SK-N-MC (cell line): ENCODE measurements around the gene SIN3A.

Source experiments
- DNase-seq: peaks from one replicate; pipeline ENCODE4 v3.0.0-alpha.2; 2011; ENCODE audit warnings: low read depth, low spot score
- H3K27ac ChIP-seq: fragments of 200-600 bp; sonication (generic); 2 replicates; pipeline ENCODE4 v1.5.1; 2016; ENCODE audit warnings: mixed run types
- H3K36me3 ChIP-seq: fragments of 200-600 bp; sonication (generic); 2 replicates; pipeline ENCODE4 v1.6.1; 2017; ENCODE audit warnings: antibody characterized with exemption, low read length, mixed read lengths; ENCODE audit not compliant: insufficient read depth
- H3K4me3 ChIP-seq: fragments of 200-600 bp; sonication (generic); 2 replicates; pipeline ENCODE4 v1.5.1; 2016
- H3K9ac ChIP-seq: fragments of 200-600 bp; sonication (generic); 2 replicates; pipeline ENCODE4 v1.8.0; 2017; ENCODE audit warnings: mixed run types, mixed read lengths; ENCODE audit not compliant: insufficient read length
- H3K9me3 ChIP-seq: fragments of 200-600 bp; sonication (generic); 2 replicates; pipeline ENCODE4 v1.6.1; 2017; ENCODE audit warnings: low read depth, mild to moderate bottlenecking, antibody characterized with exemption, low read length, moderate library complexity, mixed read lengths
- EZH2 ChIP-seq: fragments of 200-600 bp; sonication (generic); IDR thresholded peaks from one replicate; pipeline ENCODE4 v1.6.1; 2017; ENCODE audit warnings: antibody characterized with exemption
- FOXP2 ChIP-seq: optimal IDR thresholded peaks from 2 replicates; pipeline ENCODE3; 2011; ENCODE audit warnings: mild to moderate bottlenecking, moderate library complexity; ENCODE audit not compliant: insufficient read depth; ENCODE audit errors: extremely low read length, control extremely low read depth
- POLR2AphosphoS5 ChIP-seq: IDR thresholded peaks from 2 replicates; pipeline ENCODE4 v1.6.1; 2012; ENCODE audit warnings: mild to moderate bottlenecking, low read depth, low read length, borderline replicate concordance

SIN3A gene

DNA sequence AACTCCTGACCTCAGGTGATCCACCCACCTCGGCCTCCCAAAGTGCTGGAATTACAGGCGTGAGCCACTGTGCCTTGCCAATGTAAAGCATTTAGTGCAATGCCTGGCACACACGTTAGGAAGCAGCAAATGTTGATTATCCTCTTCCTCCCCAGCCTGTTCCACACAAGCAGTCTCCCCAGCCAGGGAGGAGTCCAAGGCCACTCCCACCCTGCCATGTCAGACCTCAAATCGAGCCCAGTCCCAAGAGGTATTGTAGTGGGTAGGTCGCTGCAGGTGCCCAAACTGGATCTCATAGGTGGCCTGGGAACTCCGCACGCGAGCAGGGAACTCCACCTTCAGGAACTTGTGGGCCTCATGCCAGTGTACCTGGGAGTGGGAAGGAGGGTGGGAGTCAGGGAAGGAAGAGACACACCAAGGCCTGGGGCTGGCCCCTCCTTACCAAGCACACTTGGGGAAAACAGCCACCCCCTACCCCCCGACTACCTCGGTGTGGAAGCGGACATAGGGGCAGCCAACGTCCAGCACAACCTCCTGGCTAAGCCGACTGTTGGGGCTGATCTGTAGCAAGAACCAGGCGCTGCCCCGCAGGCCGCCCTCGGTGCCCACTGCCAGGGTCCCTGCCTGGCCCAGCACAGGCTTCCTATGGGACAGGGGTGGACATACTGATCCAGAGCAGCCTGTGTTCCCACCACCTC is 93.4 kb downstream of the SIN3A start:
- Histone ChIP-seq H3K9ac (no peak overlapping the region), H3K36me3 (no peaks in the 10 kb centered on the region), H3K9me3 (no peaks in the 10 kb centered on the region), H3K4me3 (no peak overlapping the region), H3K27ac (no peak overlapping the region)
- no peak for TF ChIP-seq FOXP2
- no peak for TF ChIP-seq POLR2AphosphoS5
- TF ChIP-seq EZH2: no peak
- no peak for DNase-seq

DNA sequence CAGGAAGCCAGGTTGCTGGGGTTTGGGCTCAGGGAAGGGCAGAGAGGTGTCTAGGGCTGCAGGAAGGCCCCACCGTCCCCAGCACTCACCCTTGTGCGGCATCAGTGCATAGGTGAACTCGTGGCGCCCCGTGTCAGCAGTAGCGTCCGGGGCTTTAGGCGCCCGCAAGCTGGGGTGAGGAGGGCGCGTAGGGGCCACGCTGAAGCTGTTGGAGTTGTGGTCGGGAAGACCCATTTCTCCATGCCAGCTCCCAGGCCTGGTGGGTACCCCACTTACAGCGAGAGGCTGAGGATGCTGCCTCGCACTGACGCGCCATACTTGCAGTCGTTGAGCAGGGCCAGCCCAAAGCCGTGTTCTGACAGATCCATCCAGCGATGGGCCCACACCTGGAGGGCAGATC is 95.0 kb downstream of the SIN3A start:
- Histone ChIP-seq H3K36me3 (no peaks in the 10 kb centered on the region), H3K9ac (no peak overlapping the region), H3K9me3 (no peaks in the 10 kb centered on the region), H3K4me3 (no peak overlapping the region), H3K27ac (no peak overlapping the region)
- TF ChIP-seq EZH2 (no peak), FOXP2 (no peak), POLR2AphosphoS5 (no peak)
- DNase-seq: no peak

GRCh38 chr15:75356006-75356405 is 95.5 kb downstream of the SIN3A start:
- Histone ChIP-seq H3K36me3 (no peaks in the 10 kb centered on the region), H3K27ac (no peak overlapping the region), H3K9me3 (no peaks in the 10 kb centered on the region), H3K4me3 (no peak overlapping the region), H3K9ac (no peak overlapping the region)
- TF ChIP-seq FOXP2 (no peak), EZH2 (no peak), POLR2AphosphoS5 (no peak)
- no peak for DNase-seq

DNA sequence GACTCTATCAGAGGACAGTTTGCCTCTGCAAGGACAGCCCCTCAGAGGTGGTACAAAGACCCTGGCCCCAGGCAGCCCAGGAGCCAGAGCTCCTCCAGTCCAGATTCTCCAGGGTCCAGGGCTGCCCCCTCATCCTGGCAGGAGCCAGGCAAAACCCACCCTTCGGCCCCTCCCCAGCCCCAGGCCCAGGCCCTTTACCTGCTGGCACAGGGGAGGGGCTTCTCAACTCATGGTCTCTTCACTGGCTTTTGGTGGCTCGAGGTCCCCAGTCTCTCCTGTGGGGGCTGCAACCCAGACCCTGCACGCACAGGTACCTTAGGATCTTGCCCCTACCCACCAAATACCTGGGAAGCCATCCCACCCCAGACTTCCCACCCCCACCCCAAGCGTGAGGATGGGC is 96.1 kb downstream of the SIN3A start:
- TF ChIP-seq EZH2 (no peak), FOXP2 (no peak), POLR2AphosphoS5 (no peak)
- no peak for DNase-seq
- H3K36me3 ChIP-seq: no peaks in the 10 kb centered on the region
- H3K27ac ChIP-seq: no peak overlapping the region
- H3K9ac ChIP-seq: no peak overlapping the region
- H3K9me3 ChIP-seq: no peaks in the 10 kb centered on the region
- no peak overlapping the region for H3K4me3 ChIP-seq

GRCh38 chr15:75354454-75354853 is 97.0 kb downstream of the SIN3A start:
- H3K27ac ChIP-seq: no peak overlapping the region
- no peaks in the 10 kb centered on the region for H3K36me3 ChIP-seq
- H3K9ac ChIP-seq: no peak overlapping the region
- no peak overlapping the region for H3K4me3 ChIP-seq
- H3K9me3 ChIP-seq: no peaks in the 10 kb centered on the region
- DNase-seq: no peak
- TF ChIP-seq POLR2AphosphoS5 (no peak), FOXP2 (no peak), EZH2 (no peak)

DNA sequence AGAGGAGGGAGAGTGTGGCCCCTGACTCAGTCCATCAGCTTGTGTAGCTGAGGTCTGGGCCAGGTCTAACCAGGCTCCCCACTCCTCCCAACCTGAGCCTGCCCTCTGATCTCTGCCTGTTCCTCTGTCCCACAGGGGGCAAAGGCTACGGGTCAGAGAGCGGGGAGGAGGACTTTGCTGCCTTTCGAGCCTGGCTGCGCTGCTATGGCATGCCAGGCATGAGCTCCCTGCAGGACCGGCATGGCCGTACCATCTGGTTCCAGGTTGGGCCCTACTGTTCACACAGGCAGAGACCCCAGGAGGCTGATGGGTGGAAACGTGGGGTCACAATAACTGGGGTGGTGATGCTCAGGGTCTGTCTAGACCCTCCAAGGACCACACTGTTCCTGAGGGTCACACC is 97.9 kb downstream of the SIN3A start:
- Histone ChIP-seq H3K36me3 (no peaks in the 10 kb centered on the region), H3K27ac (no peak overlapping the region), H3K9me3 (no peaks in the 10 kb centered on the region), H3K4me3 (no peak overlapping the region), H3K9ac (no peak overlapping the region)
- TF ChIP-seq POLR2AphosphoS5: no peak; the same call in 1 of the 2 replicates
- no peak for TF ChIP-seq FOXP2
- no peak for TF ChIP-seq EZH2
- DNase-seq: no peak

DNA sequence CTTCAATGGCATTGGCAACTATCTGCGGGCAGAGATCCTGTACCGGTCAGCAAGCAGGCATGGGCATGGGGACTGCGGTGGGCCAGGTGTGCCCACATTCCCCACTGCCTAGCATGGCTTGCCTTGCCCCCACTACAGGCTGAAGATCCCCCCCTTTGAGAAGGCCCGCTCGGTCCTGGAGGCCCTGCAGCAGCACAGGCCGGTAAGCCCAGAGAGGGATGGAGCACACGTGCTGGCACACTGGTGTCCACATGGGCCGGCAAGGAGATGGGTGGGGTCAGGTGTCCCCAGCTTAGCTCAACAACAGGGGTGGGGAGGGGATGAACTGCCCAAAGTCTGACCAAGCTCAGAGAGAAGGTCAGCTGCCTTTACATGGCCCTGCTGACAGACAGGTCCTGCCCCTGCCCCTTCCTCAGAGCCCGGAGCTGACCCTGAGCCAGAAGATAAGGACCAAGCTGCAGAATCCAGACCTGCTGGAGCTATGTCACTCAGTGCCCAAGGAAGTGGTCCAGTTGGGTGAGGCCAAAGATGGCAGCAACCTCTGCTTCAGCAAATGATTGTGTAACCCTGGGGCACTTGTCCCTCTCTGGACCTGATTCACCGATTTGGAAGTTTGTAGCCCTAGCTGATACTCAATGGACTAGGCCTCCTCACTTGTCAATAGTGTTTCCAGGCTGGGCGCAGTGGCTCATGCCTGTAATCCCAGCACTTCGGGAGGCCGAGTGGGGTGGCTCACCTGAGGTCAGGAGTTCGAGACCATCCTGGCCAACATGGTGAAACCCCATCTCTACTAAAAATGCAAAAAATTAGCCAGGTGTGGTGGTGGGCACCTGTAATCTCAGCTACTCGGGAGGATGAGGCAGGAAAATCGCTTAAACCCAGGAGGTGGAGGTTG is 99.1 kb downstream of the SIN3A start:
- DNase-seq: no peak
- no peak overlapping the region for H3K9ac ChIP-seq
- no peaks in the 10 kb centered on the region for H3K9me3 ChIP-seq
- H3K36me3 ChIP-seq: no peaks in the 10 kb centered on the region
- no peak overlapping the region for H3K4me3 ChIP-seq
- TF ChIP-seq POLR2AphosphoS5 (no peak), EZH2 (no peak), FOXP2 (no peak)
- H3K27ac ChIP-seq: no peak overlapping the region

DNA sequence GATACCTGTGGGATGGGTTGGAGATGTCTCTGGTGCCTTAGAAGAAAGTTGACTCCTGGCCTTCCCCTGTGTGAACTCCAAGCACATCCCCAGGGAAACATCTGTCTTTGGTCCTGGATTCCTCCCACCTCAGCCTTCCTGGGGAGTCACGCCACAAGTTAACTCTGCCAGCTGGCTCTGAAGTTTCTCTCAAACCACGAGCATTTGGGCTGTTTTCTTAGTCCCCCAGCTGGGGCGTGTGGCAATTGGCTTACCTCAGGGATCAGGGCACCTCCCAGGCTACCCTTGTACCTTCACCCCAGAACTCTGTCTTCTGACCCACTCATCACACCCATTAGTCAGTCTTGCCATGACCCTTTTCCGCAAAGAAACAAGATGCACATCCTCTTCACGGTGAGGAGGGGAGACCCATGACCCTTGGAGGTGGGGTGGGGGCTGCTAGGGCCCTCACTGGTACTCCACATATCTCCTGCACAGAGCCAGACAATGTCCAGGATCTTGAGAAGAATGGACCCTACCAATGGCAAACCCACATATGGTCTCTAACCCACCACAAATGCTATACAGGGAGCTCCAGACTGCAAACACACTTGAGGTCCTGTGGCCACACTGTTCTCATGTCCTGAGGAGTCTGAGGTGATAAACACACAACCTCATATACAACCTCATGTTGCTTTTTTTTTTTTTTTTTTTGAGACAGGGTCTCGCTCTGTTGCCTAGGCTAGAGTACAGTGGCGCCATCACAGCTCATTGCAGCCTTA is 100.7 kb downstream of the SIN3A start:
- TF ChIP-seq EZH2: no peak
- TF ChIP-seq POLR2AphosphoS5: no peak
- TF ChIP-seq FOXP2: no peak
- Histone ChIP-seq H3K27ac (no peak overlapping the region), H3K9ac (no peak overlapping the region), H3K9me3 (no peaks in the 10 kb centered on the region), H3K36me3 (no peaks in the 10 kb centered on the region), H3K4me3 (no peak overlapping the region)
- DNase-seq: no peak
